SIG-M5 (cell line): ENCODE measurements around the gene TNNT2.

Experiments used
- DNase-seq: peaks from one replicate; lab custom pipeline; 2025; lab: John Stamatoyannopoulos, UW

The TNNT2 gene

DNA sequence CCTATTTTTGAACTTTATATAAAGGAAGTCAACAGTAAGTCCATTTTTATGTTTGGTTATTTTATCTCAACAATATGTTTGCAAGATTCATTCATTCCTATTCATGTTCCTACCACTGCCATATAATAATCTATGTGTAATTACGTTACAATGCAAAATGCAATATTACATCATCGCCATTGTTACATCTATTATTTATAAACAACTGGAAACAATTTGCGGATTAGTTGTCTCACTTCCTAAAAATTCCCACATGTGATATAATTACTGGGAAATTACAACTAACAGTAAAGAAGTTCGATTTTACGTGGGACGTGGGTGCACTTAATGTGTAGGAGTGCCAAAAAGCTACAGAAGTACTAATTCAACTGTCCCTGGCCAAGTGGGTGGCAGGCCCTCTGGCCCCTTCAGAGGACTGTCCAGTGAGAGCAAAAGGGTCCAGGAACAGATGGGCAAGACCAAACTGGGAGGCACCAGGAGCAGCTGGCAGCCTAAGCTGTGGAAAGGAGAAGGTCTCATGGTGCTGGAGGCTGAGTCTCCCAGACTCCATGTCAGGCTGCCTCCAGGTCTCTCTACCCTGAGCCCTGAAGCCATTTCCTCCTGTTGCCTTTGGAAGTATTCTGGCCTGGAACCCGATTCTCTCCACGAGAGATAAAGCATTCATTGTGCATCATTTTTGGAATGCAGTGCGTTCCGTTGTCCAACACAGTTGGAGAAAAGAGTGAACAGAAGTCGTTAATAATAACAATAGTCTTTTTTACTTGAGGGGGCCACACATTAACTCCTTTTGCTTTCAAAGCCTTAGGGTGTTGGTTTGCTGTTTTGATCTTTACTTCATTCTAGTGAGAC is 42.9 kb downstream of the TNNT2 start:
- DNase-seq: no peak

- DNase-seq: no peak
Observed at GRCh38 chr1:201332616-201333335, 44.7 kb downstream of the TNNT2 start.

GRCh38 chr1:201332021-201332420 is 45.5 kb downstream of the TNNT2 start:
- DNase-seq: no peak

- DNase-seq: no peak
Observed at GRCh38 chr1:201331166-201331565, 46.3 kb downstream of the TNNT2 start.

DNA sequence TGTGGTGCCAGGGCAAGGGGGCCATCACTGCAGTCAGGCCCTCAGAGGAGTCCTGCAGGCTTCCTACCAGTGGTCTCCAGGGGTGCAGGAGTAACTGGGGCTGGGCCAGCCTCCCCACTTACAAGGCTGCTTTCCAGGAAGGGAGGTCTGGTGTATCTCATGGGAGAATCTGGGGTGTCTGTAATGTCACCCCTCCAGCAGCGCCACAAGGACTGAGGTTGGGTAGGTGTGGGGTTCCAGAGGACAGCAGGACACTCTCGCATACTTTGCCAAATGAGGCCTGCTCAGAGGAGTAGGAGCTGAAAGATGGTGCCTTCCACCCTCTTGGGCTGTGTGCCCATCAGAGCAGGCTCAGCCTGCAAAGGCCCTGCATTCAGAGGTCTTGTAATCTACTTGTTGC is 46.9 kb downstream of the TNNT2 start:
- DNase-seq: no peak

DNA sequence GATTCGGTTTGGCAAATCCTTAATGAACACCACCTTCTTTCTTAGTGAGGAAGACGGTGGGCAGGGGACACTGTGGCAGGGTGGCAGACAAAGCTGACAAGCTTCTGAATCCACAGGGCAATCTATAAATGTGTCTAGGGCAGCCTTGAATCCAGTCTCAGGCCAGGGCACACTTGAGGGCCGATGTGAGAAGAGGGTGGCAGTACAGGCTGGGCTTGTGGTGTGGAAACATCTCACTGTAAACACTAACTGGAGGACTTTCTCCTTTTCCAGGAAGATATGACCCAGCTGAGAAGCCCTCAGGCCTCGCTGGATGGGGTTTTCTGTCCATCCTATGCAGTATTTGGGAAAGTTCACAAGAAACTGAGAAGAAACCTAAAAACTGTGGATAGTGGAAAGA is 47.7 kb downstream of the TNNT2 start:
- DNase-seq: no peak

- no peak for DNase-seq
Observed at GRCh38 chr1:201329286-201329685, 48.2 kb downstream of the TNNT2 start.

- no peak for DNase-seq
Observed at GRCh38 chr1:201328576-201328975, 48.9 kb downstream of the TNNT2 start.

GRCh38 chr1:201327687-201328240 is 49.7 kb downstream of the TNNT2 start:
- no peak for DNase-seq

GRCh38 chr1:201326710-201327109 is 50.8 kb downstream of the TNNT2 start:
- DNase-seq: no peak

DNA sequence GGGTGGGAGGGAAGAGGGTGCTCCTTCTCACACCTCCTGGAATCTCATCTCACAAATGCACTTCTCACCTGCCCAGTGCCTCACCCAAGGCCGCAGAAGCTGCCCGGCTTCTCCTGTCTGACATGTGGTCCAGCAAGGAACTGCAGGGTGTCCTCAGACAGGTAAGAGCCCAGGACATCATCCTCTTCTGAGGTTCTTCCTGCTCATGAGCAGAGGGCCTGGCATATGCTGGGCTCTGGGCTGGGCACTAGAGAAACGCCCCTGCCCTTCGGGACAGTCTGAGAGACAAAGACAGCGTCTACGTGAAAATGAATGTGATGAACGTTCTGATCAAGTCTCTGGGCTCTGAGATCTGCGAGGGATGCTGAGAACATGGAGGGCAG is 51.8 kb downstream of the TNNT2 start:
- DNase-seq: no peak

GRCh38 chr1:201324821-201325677 is 52.4 kb downstream of the TNNT2 start:
- no peak for DNase-seq

DNA sequence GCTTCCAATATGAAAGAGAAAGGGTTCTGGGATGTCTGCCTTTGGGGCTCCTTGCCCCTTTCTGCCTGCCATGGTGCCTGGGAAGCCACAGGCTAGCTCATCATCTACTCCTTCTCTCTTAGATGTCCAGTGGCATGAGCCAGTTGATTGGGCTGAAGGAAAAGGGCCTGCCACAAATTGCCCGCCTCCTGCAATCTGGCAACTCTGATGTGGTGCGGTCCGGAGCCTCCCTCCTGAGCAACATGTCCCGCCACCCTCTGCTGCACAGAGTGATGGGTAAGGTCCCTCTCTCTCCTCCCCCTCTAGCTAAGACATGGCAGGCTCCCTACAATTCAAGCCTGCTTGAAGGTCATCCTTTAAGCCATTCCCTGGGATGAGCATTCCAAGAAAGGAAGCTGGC is 53.2 kb downstream of the TNNT2 start:
- DNase-seq: no peak

- no peak for DNase-seq
Observed at GRCh38 chr1:201322653-201323510, 54.6 kb downstream of the TNNT2 start.

DNA sequence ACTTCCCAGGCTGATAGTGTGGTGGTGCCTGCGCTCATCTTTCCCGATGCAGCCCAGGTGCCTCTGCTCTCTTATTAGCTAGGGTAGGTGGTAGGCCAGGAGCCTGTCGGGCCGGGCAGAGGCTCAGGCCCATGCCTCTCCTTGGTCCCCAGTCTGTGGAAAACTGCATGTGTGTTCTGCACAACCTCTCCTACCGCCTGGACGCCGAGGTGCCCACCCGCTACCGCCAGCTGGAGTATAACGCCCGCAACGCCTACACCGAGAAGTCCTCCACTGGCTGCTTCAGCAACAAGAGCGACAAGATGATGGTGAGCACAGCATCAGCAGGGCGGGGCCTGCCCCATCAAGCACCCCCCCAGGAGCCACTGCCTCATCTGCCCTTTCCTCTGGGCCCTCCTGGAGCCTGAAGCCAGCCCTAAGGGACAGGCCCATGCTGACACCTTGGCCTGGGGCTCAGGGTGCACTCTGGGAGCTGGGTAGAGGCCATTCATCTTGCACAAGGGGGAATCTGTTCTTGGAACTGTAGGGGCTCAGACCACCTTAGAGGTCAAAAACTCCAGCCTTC is 55.6 kb downstream of the TNNT2 start:
- no peak for DNase-seq

DNA sequence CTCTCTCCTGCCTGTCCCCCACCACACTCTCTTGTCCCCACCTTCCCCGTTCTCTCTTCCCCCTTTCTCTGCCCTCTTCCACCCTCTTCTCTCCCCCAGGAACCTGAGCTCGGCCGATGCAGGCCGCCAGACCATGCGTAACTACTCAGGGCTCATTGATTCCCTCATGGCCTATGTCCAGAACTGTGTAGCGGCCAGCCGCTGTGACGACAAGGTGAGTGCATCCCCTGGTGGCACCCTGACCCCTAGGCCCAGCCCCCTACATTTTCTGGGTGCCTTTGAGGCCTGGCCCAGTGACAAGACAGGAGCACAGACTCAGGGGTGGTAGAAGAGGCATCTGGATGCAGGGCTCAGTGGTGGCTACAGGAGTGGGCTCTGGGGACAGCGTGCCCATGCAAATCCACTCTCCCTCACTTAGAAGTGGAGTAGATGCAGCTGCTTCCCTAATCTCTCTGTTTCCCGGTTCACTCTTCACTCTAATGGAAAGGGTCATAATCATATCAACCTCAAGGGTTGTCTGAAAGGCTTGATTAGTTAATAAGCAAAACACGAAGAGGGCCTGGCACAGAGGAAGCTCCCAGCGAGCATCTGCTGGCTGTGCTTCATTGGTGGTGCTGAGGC is 57.2 kb downstream of the TNNT2 start:
- DNase-seq: no peak

DNA sequence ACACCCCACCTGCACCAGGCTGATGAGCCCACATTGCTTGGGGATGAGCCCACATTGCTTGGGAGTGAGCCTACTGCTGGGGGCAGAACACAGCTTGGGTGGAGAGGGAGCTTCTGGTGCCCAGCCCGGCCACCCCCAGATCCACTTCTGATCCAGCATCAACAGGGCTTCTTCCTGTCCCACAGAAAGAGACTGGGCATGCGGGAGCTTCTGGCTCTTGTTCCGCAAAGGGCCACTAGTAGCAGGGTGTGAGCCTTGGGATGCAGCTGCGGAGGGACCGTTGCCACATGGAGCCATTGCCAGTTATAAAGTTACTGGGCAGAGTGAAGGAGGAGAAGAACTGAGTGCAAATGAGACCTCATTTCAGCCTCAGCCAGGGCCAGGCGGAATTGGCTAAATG is 57.8 kb downstream of the TNNT2 start:
- DNase-seq: no peak

GRCh38 chr1:201318504-201319340 is 58.8 kb downstream of the TNNT2 start:
- no peak for DNase-seq

DNA sequence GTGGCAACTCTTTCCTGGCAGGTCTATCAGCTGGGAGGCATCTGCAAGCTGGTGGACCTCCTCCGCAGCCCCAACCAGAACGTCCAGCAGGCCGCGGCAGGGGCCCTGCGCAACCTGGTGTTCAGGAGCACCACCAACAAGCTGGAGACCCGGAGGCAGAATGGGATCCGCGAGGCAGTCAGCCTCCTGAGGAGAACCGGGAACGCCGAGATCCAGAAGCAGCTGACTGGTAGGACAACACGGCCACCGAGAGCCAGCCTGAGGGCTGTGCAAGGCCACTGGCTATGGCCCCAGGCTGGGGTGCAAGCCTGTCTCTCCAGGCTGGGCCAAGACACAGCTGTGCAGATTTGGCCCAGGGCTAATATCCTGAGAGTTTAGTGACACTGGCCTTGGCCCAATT is 59.9 kb downstream of the TNNT2 start:
- no peak for DNase-seq

DNA sequence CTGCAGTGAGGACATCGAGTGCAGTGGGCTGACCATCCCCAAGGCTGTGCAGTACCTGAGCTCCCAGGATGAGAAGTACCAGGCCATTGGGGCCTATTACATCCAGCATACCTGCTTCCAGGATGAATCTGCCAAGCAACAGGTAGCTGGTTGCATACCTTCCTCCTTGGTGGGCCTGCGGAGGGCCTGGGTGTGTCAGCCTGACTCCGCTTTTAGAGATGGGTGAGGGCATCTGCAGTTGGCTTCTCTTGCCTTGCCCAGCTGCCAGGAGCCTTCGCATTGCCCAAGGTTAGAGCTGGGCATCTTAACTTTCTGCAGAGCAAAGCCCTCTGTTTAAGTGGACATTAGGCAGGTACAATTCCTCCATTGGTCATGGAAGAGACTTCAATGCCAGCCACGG is 60.9 kb downstream of the TNNT2 start:
- DNase-seq: no peak
